H9 (cell line): ENCODE data around the gene EPB41L4A. TPM values are rescaled to one million over a fixed set of nuclear protein-coding genes. Genes with fewer than 3 reads are reported as not detected.

Experiments used
- DNase-seq: peaks from one replicate; pipeline ENCODE4 v3.0.0-alpha.2; 2017
- H2AFZ ChIP-seq: one replicate; pipeline ENCODE4 v1.6.1; 2013; ENCODE audit warnings: mild to moderate bottlenecking, low read length, control low read depth, moderate library complexity
- H2AK5ac ChIP-seq: 2 replicates; pipeline ENCODE4 v1.6.1; 2013; ENCODE audit warnings: low read length, control low read depth, mixed read lengths; ENCODE audit not compliant: insufficient read length
- H2BK120ac ChIP-seq: one replicate; pipeline ENCODE4 v1.6.1; 2013; ENCODE audit warnings: low read depth, mild to moderate bottlenecking, low read length, control low read depth, inconsistent platforms; ENCODE audit not compliant: poor library complexity, severe bottlenecking
- H2BK12ac ChIP-seq: 2 replicates; pipeline ENCODE4 v1.6.1; 2013; ENCODE audit warnings: low read length, control low read depth, mixed read lengths, low read depth; ENCODE audit not compliant: insufficient read length
- H2BK15ac ChIP-seq: 2 replicates; pipeline ENCODE4 v1.6.1; 2013; ENCODE audit warnings: low read depth, low read length, control low read depth
- H2BK20ac ChIP-seq: one replicate; pipeline ENCODE4 v1.6.1; 2013; ENCODE audit warnings: low read depth, mild to moderate bottlenecking, low read length, control low read depth, inconsistent platforms; ENCODE audit not compliant: poor library complexity, severe bottlenecking
- H2BK5ac ChIP-seq: 2 replicates; pipeline ENCODE4 v1.6.1; 2013; ENCODE audit warnings: low read length, control low read depth, mixed read lengths; ENCODE audit not compliant: insufficient read length
- H3K14ac ChIP-seq: 2 replicates; pipeline ENCODE4 v1.6.1; 2013; ENCODE audit warnings: low read length, control low read depth; ENCODE audit not compliant: insufficient read depth
- H3K18ac ChIP-seq: 2 replicates; pipeline ENCODE4 v1.6.1; 2013; ENCODE audit warnings: low read depth, mild to moderate bottlenecking, mixed read lengths, low read length, control low read depth; ENCODE audit not compliant: insufficient read length
- H3K23ac ChIP-seq: 2 replicates; pipeline ENCODE4 v1.6.1; 2013; ENCODE audit warnings: low read length, control low read depth, mixed read lengths, low read depth; ENCODE audit not compliant: insufficient read length
- H3K23me2 ChIP-seq: 2 replicates; pipeline ENCODE4 v1.6.1; 2013; ENCODE audit warnings: low read depth, mild to moderate bottlenecking, mixed read lengths, low read length, control low read depth; ENCODE audit not compliant: insufficient read length, poor library complexity, severe bottlenecking
- H3K27ac ChIP-seq: 2 replicates; pipeline ENCODE4 v1.5.1; 2013; ENCODE audit warnings: low read length, control low read depth, mixed read lengths, low read depth; ENCODE audit not compliant: insufficient read length
- H3K27me3 ChIP-seq: 2 replicates; pipeline ENCODE4 v1.6.1; 2013; ENCODE audit warnings: low read length, control low read depth, inconsistent platforms; ENCODE audit not compliant: insufficient read depth
- H3K4ac ChIP-seq: 2 replicates; pipeline ENCODE4 v1.6.1; 2013; ENCODE audit warnings: low read depth, mild to moderate bottlenecking, control low read depth, inconsistent platforms, low read length, moderate library complexity
- H3K4me1 ChIP-seq: 2 replicates; pipeline ENCODE4 v1.6.1; 2013; ENCODE audit warnings: low read length, control low read depth, inconsistent platforms; ENCODE audit not compliant: insufficient read depth
- H3K4me2 ChIP-seq: 2 replicates; pipeline ENCODE4 v1.6.1; 2013; ENCODE audit warnings: low read length, control low read depth, mixed read lengths; ENCODE audit not compliant: insufficient read length, insufficient read depth
- H3K56ac ChIP-seq: 2 replicates; pipeline ENCODE4 v1.6.1; 2013; ENCODE audit warnings: low read depth, mild to moderate bottlenecking, mixed read lengths, low read length, control low read depth; ENCODE audit not compliant: insufficient read length
- H3K79me1 ChIP-seq: 2 replicates; pipeline ENCODE4 v1.6.1; 2013; ENCODE audit warnings: low read depth, mild to moderate bottlenecking, moderate library complexity, low read length, control low read depth, inconsistent platforms; ENCODE audit not compliant: insufficient read depth, poor library complexity, severe bottlenecking
- H3K79me2 ChIP-seq: 2 replicates; pipeline ENCODE4 v1.6.1; 2013; ENCODE audit warnings: low read length, control low read depth, inconsistent platforms; ENCODE audit not compliant: insufficient read depth
- H3K9ac ChIP-seq: 2 replicates; pipeline ENCODE4 v1.6.1; 2013; ENCODE audit warnings: low read length, control low read depth, mixed read lengths; ENCODE audit not compliant: insufficient read length; ENCODE audit errors: extremely low read depth
- H3K9me3 ChIP-seq: one replicate; pipeline ENCODE4 v1.6.1; 2013; ENCODE audit warnings: low read depth, low read length, inconsistent platforms; ENCODE audit not compliant: control insufficient read depth
- H3T11ph ChIP-seq: one replicate; pipeline ENCODE4 v1.6.1; 2013; ENCODE audit warnings: mild to moderate bottlenecking, low read length, control low read depth, inconsistent platforms
- H4K20me1 ChIP-seq: one replicate; pipeline ENCODE4 v1.6.1; 2013; ENCODE audit not compliant: control insufficient read depth, insufficient read length, insufficient read depth
- H4K5ac ChIP-seq: 2 replicates; pipeline ENCODE4 v1.6.1; 2013; ENCODE audit warnings: low read depth, mild to moderate bottlenecking, mixed read lengths, low read length, control low read depth; ENCODE audit not compliant: insufficient read length
- H4K8ac ChIP-seq: replicated peaks from 2 replicates; pipeline ENCODE4 v1.6.1; 2013; ENCODE audit warnings: low read length, control low read depth, mixed read lengths, low read depth; ENCODE audit not compliant: insufficient read length
- H4K91ac ChIP-seq: 2 replicates; pipeline ENCODE4 v1.6.1; 2013; ENCODE audit warnings: low read depth, mild to moderate bottlenecking, moderate library complexity, mixed read lengths, low read length, control low read depth; ENCODE audit not compliant: insufficient read length
- H3K27ac Mint-ChIP-seq, 3 experiments: 2 replicates in 2 of 3; 3 replicates in 1 of 3; pipeline ENCODE4 v1.8.0; 2020 to 2021; ENCODE audit warnings: mixed read lengths in 3 of 3, mild to moderate bottlenecking in 1 of 3, moderate library complexity in 1 of 3
- H3K27me3 Mint-ChIP-seq: 2 replicates; pipeline ENCODE4 v1.8.0; 2021; ENCODE audit warnings: low read depth, mild to moderate bottlenecking, moderate library complexity, mixed read lengths
- H3K36me3 Mint-ChIP-seq, 3 experiments: 2 replicates in 2 of 3; 3 replicates in 1 of 3; pipeline ENCODE4 v1.8.0; 2020 to 2021; ENCODE audit warnings: low read depth in 3 of 3, mixed read lengths in 3 of 3; ENCODE audit not compliant: insufficient read depth in 1 of 3
- H3K4me1 Mint-ChIP-seq, 2 experiments: 2 replicates each; pipeline ENCODE4 v1.8.0; 2020; ENCODE audit warnings: mixed read lengths in 2 of 2
- H3K4me3 Mint-ChIP-seq, 2 experiments: 2 replicates in 1 of 2; 3 replicates in 1 of 2; pipeline ENCODE4 v1.8.0; 2020 to 2021; ENCODE audit warnings: mild to moderate bottlenecking in 2 of 2, mixed read lengths in 2 of 2, moderate library complexity in 1 of 2
- H3K9me3 Mint-ChIP-seq, 2 experiments: 2 replicates in 1 of 2; 3 replicates in 1 of 2; pipeline ENCODE4 v1.8.0; 2020; ENCODE audit warnings: mild to moderate bottlenecking in 2 of 2, mixed read lengths in 2 of 2, moderate library complexity in 1 of 2
- WGBS: extraction: QIAGEN DNeasy Blood & Tissue Kit; methylation state at CpG from one replicate; pipeline ENCODE4 v1.1.7; 2013; ENCODE audit warnings: missing lambda C conversion rate, low lambda C conversion rate, mixed read lengths; ENCODE audit not compliant: insufficient read length; ENCODE audit errors: extremely low coverage; 5-methylcytosine and 5-hydroxymethylcytosine counted together
- total RNA-seq: library from RNA; stranded (reverse); gene quantifications from 2 replicates; pipeline ENCODE4 v1.2.1, GENCODE V29; 2021
- TF ChIP-seq, protein P1 (sequence below): fragments of 200-600 bp; sonication (generic); conservative IDR thresholded peaks from 3 replicates; pipeline ENCODE4 v1.8.0; 2021; ENCODE audit warnings: antibody characterized with exemption, mild to moderate bottlenecking

EPB41L4A gene
- total RNA-seq, 1 experiment from 2014 or later: 4.9 TPM

DNA sequence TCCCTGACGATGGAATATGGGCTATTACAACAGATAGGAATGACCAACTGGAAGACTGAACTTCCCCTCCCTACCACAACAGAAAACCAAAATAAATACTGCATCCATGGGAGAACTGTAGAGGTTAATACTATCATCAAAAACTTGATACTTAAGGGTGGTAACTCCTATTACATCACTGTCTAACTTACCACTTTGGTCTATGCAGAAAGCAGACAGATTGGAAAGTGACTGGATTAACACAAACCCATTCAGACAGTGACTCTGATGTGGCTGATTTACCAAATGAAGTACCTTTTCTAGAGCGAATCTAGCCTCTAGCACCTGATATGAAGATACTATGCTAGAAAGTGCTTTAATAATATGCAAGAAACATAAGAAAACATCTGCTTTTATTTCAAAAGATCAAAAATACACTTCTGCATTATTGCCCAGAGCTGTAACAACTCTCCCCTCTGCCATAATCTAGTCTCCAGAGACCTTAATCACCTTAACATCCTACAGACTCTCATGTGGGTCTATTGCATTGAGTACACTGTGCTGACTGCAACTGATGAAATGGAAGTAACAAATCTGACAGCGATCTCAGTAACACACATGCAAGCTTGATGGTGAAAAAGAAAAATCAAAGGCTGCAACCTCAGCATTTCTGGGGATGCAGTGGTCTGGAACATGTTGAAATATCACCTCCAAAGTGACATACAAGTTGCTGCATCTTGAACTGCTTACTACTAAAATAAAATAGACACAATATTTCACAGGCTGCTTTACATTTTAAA lies 62.7 kb downstream of the EPB41L4A start:
- no peak overlapping the region for H3K4ac ChIP-seq
- H3K9ac ChIP-seq: no peak overlapping the region
- H3K27ac ChIP-seq: no peak overlapping the region
- no peak overlapping the region for H2BK12ac ChIP-seq
- no peak overlapping the region for H4K5ac ChIP-seq
- no peaks in the 10 kb centered on the region for H3K27me3 ChIP-seq
- H2AK5ac ChIP-seq: no peak overlapping the region
- H4K8ac ChIP-seq: no peak overlapping the region
- no peak overlapping the region for H2BK5ac ChIP-seq
- peaks cover 0 to 10% (median 4%) of the 10 kb centered on the region in 3 experiments; a peak in 5 of 7 replicates for H3K36me3 Mint-ChIP-seq
- no peak overlapping the region for H3K4me3 Mint-ChIP-seq
- H3K23me2 ChIP-seq: no peaks in the 10 kb centered on the region
- H2AFZ ChIP-seq: no peak overlapping the region
- H2BK20ac ChIP-seq: no peak overlapping the region
- WGBS: no CpG with 5 or more reads among the region's 3 CpGs
- H3K9me3 Mint-ChIP-seq: peaks cover 5 to 12% of the 10 kb centered on the region in 2 experiments
- no peak overlapping the region for H2BK120ac ChIP-seq
- TF ChIP-seq, protein P1, sequence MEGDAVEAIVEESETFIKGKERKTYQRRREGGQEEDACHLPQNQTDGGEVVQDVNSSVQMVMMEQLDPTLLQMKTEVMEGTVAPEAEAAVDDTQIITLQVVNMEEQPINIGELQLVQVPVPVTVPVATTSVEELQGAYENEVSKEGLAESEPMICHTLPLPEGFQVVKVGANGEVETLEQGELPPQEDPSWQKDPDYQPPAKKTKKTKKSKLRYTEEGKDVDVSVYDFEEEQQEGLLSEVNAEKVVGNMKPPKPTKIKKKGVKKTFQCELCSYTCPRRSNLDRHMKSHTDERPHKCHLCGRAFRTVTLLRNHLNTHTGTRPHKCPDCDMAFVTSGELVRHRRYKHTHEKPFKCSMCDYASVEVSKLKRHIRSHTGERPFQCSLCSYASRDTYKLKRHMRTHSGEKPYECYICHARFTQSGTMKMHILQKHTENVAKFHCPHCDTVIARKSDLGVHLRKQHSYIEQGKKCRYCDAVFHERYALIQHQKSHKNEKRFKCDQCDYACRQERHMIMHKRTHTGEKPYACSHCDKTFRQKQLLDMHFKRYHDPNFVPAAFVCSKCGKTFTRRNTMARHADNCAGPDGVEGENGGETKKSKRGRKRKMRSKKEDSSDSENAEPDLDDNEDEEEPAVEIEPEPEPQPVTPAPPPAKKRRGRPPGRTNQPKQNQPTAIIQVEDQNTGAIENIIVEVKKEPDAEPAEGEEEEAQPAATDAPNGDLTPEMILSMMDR: no peak
- H3K4me1 ChIP-seq: peaks cover 3% of the 10 kb centered on the region; the same call in 1 of the 2 replicates
- H2BK15ac ChIP-seq: no peak overlapping the region
- no peak overlapping the region for H4K91ac ChIP-seq
- H3K56ac ChIP-seq: no peak overlapping the region
- H3K18ac ChIP-seq: no peak overlapping the region
- no peak overlapping the region for H3K4me2 ChIP-seq
- no peaks in the 10 kb centered on the region for H3K79me1 ChIP-seq
- H4K20me1 ChIP-seq: no peaks in the 10 kb centered on the region
- peak overlapping the region in 1 of 3 experiments; percentile 76; a peak in 1 of 7 replicates for H3K27ac Mint-ChIP-seq
- peaks cover 5% of the 10 kb centered on the region; the same call in 1 of the 2 replicates for H3K27me3 Mint-ChIP-seq
- H3K79me2 ChIP-seq: no peaks in the 10 kb centered on the region
- H3K14ac ChIP-seq: no peak overlapping the region
- no peak overlapping the region for H3T11ph ChIP-seq
- H3K4me1 Mint-ChIP-seq: peaks cover 20 to 22% of the 10 kb centered on the region in 2 experiments
- no peak for DNase-seq
- no peak overlapping the region for H3K23ac ChIP-seq
- H3K9me3 ChIP-seq: no peaks in the 10 kb centered on the region
